Measurements from ENCODE around the gene ZNF513.
A peak's percentile ranks its signal among the peaks of the same experiment; 100 is the strongest.
"Not testable (repeated sequence)": the region's sequence is repeated elsewhere in the genome, so short reads cannot be mapped to it uniquely, and the experiment has no call there.

Gene ZNF513

GRCh38 chr2:27353762-27354596 is 26.6 kb downstream of the ZNF513 start:
- Mint-ChIP-seq H3K4me1 (ENCODE audit: low read depth) (peaks cover 34% of the 10 kb centered on the region), H3K36me3 (ENCODE audit: low read depth) (peaks cover 5% of the 10 kb centered on the region), H3K4me3 (peak overlapping the region; percentile 35), H3K9me3 (no peaks in the 10 kb centered on the region), H3K27ac (no peak overlapping the region), H3K27me3 (ENCODE audit: low read depth) (no peaks in the 10 kb centered on the region)

GRCh38 chr2:27353386-27353761 is 27.2 kb downstream of the ZNF513 start:
- not testable (repeated sequence) for H3K27me3 Mint-ChIP-seq (ENCODE audit: low read depth); H3K9me3 Mint-ChIP-seq; H3K36me3 Mint-ChIP-seq (ENCODE audit: low read depth); H3K27ac Mint-ChIP-seq; H3K4me3 Mint-ChIP-seq
- H3K4me1 Mint-ChIP-seq (ENCODE audit: low read depth), result peaks cover 32% of the 10 kb centered on the region

GRCh38 chr2:27351802-27352598 is 28.5 kb downstream of the ZNF513 start:
- peak overlapping the region; percentile 42 for H3K27ac Mint-ChIP-seq
- H3K36me3 Mint-ChIP-seq (ENCODE audit: low read depth), result peaks cover 10% of the 10 kb centered on the region
- peaks cover 27% of the 10 kb centered on the region for H3K4me1 Mint-ChIP-seq (ENCODE audit: low read depth)
- no peaks in the 10 kb centered on the region for H3K27me3 Mint-ChIP-seq (ENCODE audit: low read depth)
- H3K9me3 Mint-ChIP-seq, result no peaks in the 10 kb centered on the region
- H3K4me3 Mint-ChIP-seq, result peak overlapping the region; percentile 22

- peaks cover 11% of the 10 kb centered on the region for H3K36me3 Mint-ChIP-seq (ENCODE audit: low read depth)
- no peak overlapping the region for H3K4me3 Mint-ChIP-seq
- H3K27me3 Mint-ChIP-seq (ENCODE audit: low read depth), result no peaks in the 10 kb centered on the region
- H3K4me1 Mint-ChIP-seq (ENCODE audit: low read depth), result peaks cover 23% of the 10 kb centered on the region
- H3K27ac Mint-ChIP-seq, result no peak overlapping the region
- no peaks in the 10 kb centered on the region for H3K9me3 Mint-ChIP-seq
Measured at GRCh38 chr2:27350106-27350693, 30.3 kb downstream of the ZNF513 start.

GRCh38 chr2:27347641-27348040 is 32.9 kb downstream of the ZNF513 start:
- H3K27ac Mint-ChIP-seq, result no peak overlapping the region
- H3K36me3 Mint-ChIP-seq (ENCODE audit: low read depth), result peaks cover 13% of the 10 kb centered on the region
- H3K9me3 Mint-ChIP-seq, result no peaks in the 10 kb centered on the region
- no peaks in the 10 kb centered on the region for H3K27me3 Mint-ChIP-seq (ENCODE audit: low read depth)
- H3K4me1 Mint-ChIP-seq (ENCODE audit: low read depth), result peaks cover 19% of the 10 kb centered on the region
- no peak overlapping the region for H3K4me3 Mint-ChIP-seq

- Mint-ChIP-seq H3K9me3 (no peaks in the 10 kb centered on the region), H3K27ac (no peak overlapping the region), H3K4me3 (no peak overlapping the region)
Measured at GRCh38 chr2:27336173-27336572, 44.4 kb downstream of the ZNF513 start.

GRCh38 chr2:27335311-27335710 is 45.2 kb downstream of the ZNF513 start:
- Mint-ChIP-seq H3K27ac (no peak overlapping the region), H3K4me1 (ENCODE audit: low read depth) (no peaks in the 10 kb centered on the region), H3K9me3 (no peaks in the 10 kb centered on the region), H3K27me3 (ENCODE audit: low read depth) (no peaks in the 10 kb centered on the region), H3K36me3 (ENCODE audit: low read depth) (peaks cover 30% of the 10 kb centered on the region), H3K4me3 (no peak overlapping the region)

More at GRCh38 chr2:27336173-27336572, 44.4 kb downstream of the ZNF513 start:
- Mint-ChIP-seq H3K27me3 (ENCODE audit: low read depth) (no peaks in the 10 kb centered on the region), H3K4me1 (ENCODE audit: low read depth) (no peaks in the 10 kb centered on the region), H3K36me3 (ENCODE audit: low read depth) (peaks cover 30% of the 10 kb centered on the region)
